Small intestine (tissue), 7 donors: ENCODE data around the gene SERPINB6. TPM values are rescaled to one million over a fixed set of nuclear protein-coding genes. Genes with fewer than 3 reads are reported as not detected.
"Not testable (repeated sequence)": the region's sequence is repeated elsewhere in the genome, so short reads cannot be mapped to it uniquely, and the experiment has no call there.

Source experiments
- DNase-seq, 2 donors: peaks; one replicate each; pipeline versions ENCODE4 v3.0.0 to v3.0.0-alpha.2; 2013
- FAIRE-seq: peaks from 2 replicates; lab custom pipeline; 2012; peaks lifted over from hg19 to GRCh38; lab: Jason Lieb, UNC
- H3K27ac ChIP-seq, 3 donors: one replicate each; pipeline ENCODE4 v1.5.1; 2013; ENCODE audit warnings: low read length in 2 of 3, mild to moderate bottlenecking in 2 of 3, control low read depth in 1 of 3, inconsistent platforms in 1 of 3, low read depth in 1 of 3, moderate library complexity in 1 of 3
- H3K27me3 ChIP-seq, 3 donors: one replicate each; pipeline ENCODE4 v1.6.1; 2013; ENCODE audit warnings: low read length in 3 of 3, inconsistent platforms in 1 of 3; ENCODE audit not compliant: control insufficient read depth in 3 of 3, insufficient read depth in 3 of 3
- H3K36me3 ChIP-seq, 3 donors: one replicate each; pipeline ENCODE4 v1.6.1; 2013; ENCODE audit warnings: low read length in 3 of 3, inconsistent platforms in 1 of 3, low read depth in 1 of 3, mild to moderate bottlenecking in 1 of 3, moderate library complexity in 1 of 3; ENCODE audit not compliant: control insufficient read depth in 3 of 3, insufficient read depth in 2 of 3
- H3K4me1 ChIP-seq, 3 donors: one replicate each; pipeline ENCODE4 v1.6.1; 2013; ENCODE audit warnings: low read length in 2 of 3, inconsistent platforms in 1 of 3, low read depth in 1 of 3, mild to moderate bottlenecking in 1 of 3, moderate library complexity in 1 of 3; ENCODE audit not compliant: control insufficient read depth in 3 of 3, insufficient read depth in 2 of 3
- H3K4me3 ChIP-seq, 3 donors: one replicate each; pipeline ENCODE4 v1.5.1; 2013; ENCODE audit warnings: low read length in 3 of 3, control low read depth in 1 of 3, inconsistent platforms in 1 of 3, low read depth in 1 of 3, mild to moderate bottlenecking in 1 of 3, moderate library complexity in 1 of 3
- H3K9me3 ChIP-seq, 2 donors: one replicate each; pipeline ENCODE4 v1.6.1; 2013; ENCODE audit warnings: low read depth in 1 of 2, low read length in 1 of 2; ENCODE audit not compliant: control insufficient read depth in 2 of 2, insufficient read depth in 1 of 2
- WGBS, 3 donors: extraction: QIAGEN DNeasy Blood & Tissue Kit; methylation state at CpG; one replicate each; pipeline ENCODE4 v1.1.7; 2013; 5-methylcytosine and 5-hydroxymethylcytosine counted together
- polyA plus RNA-seq, 4 donors: library from polyadenylated mRNA; stranded (reverse) in 3 of 4; unstranded in 1 of 4; fragments of 200-250 nt in 3 of 4; fragments of 120-200 nt in 1 of 4; gene quantifications; one replicate each; pipeline versions ENCODE4 v1.2.1 to v1.2.3, GENCODE V29; 2013
- donor health status: healthy with polysubstance abuse.
- donor health status: control.
- donor health status: control.
- donor health status: Bipolar disorder and iron deficiency.
- donor health status: healthy.

SERPINB6 gene
- polyA plus RNA-seq, 4 donors: 280 to 539 (median 418) TPM

DNA sequence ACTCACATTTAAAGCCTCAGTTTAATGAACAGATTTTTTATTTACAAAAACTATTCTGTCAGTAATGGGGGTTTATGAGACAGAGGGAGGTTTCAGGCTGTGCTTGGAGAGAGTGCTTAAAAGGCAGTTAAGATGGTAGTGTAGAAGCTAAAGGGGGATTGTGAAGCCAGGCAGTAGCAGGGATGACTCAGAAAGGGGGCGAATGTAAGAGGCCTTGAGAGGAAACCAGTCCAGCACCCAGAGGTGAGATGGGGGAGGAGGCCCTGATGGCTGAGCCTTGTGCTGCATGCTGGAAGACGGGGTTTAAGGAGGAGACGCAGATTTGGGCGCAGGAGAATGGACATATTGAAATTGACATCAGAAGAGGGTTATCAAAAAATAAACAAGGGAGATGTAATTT is 61.6 kb downstream of the SERPINB6 start:
- no peak for FAIRE-seq

DNA sequence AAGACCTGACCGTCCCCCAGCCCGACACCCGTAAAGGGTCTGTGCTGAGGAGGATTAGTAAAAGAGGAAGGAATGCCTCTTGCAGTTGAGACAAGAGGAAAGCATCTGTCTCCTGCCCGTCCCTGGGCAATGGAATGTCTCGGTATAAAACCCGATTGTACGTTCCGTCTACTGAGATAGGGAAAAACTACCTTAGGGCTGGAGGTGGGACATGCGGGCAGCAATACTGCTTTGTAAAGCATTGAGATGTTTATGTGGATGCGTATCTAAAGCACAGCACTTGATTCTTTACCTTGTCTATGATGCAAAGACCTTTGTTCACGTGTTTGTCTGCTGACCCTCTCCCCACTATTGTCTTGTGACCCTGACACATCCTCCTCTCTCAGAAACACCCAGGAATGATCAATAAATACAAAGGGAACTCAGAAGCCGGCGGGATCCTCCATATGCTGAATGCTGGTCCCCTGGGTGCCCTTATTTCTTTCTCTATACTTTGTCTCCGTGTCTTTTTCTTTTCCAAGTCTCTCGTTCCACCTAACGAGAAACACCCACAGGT is 62.2 kb downstream of the SERPINB6 start:
- not testable (repeated sequence) for H3K36me3 ChIP-seq, H3K4me1 ChIP-seq, DNase-seq, H3K27ac ChIP-seq, FAIRE-seq, H3K9me3 ChIP-seq, H3K27me3 ChIP-seq, H3K4me3 ChIP-seq
- WGBS, 3 donors: 72 to 95% (median 87%) methylated on average over 16 of the region's 16 CpGs

More for the DNA sequence above, 61.6 kb downstream of the SERPINB6 start:
- H3K36me3 ChIP-seq: no peaks in the 10 kb centered on the region
- H3K4me1 ChIP-seq: peaks cover 0 to 6% (median 0%) of the 10 kb centered on the region in 3 donors
- 73 to 87% (median 75%) methylated on average over 4 of the region's 4 CpGs for WGBS, 3 donors
- DNase-seq: no peak
- H3K27me3 ChIP-seq: no peaks in the 10 kb centered on the region
- H3K27ac ChIP-seq: no peak overlapping the region
- no peak overlapping the region for H3K4me3 ChIP-seq
- H3K9me3 ChIP-seq: no peaks in the 10 kb centered on the region

DNA sequence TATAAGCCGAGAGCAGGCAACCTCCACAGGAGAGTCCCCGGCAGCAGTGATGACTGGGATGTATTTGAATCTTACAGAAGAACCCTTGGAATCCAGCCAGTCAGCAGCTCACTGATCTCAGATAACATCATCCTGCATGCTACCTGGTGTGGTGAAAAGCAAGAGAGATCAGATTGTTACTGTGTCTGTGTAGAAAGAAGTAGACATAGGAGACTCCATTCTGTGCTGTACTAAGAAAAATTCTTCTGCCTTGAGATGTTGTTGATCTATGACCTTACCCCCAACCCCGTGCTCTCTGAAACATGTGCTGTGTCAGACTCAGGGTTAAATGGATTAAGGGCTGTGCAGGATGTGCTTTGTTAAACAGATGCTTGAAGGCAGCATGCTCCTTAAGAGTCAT is 62.9 kb downstream of the SERPINB6 start:
- not testable (repeated sequence) for H3K27me3 ChIP-seq, H3K36me3 ChIP-seq, H3K9me3 ChIP-seq, H3K4me3 ChIP-seq, FAIRE-seq, DNase-seq, H3K27ac ChIP-seq, H3K4me1 ChIP-seq
- 70 to 74% (median 73%) methylated on average over 3 of the region's 3 CpGs for WGBS, 3 donors

DNA sequence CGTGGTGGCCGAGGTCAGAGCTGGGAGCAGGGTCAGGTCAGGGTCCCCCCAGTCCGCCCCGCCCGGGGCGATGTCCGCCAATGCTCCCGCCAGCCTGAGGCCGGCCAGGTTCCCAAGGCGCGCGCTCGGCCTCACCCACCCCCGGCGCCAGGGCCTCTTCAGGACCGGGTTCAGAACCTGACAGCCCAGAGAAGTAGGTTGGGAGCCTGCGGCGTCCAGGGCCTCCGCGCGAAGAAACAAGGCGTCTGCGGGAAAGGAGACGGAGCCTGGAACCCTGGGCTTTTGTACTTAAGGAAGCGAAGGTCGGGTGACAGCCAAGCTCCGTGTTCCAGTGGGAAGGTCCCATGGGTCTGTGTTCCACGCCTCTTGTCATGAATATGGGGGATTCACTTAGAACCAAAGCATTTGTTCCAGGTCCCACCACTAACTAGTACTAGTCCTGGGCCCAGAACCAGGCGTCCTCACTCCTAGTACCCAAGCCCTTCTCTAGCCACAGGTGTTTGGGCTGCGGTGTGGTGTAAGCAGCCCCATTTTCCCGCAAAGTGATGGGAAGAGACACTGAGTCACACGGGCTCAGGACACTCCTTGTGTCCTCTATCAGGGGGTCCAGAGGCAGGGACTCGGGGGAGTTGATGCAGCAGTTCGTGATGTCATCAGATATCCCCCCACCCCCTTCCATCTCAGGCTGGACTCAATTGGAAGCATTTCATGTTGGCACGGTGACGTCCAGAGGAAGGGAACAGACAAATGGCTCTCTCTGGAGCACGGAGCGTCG is 67.8 kb downstream of the SERPINB6 start:
- not testable (repeated sequence) for DNase-seq, H3K36me3 ChIP-seq, H3K27me3 ChIP-seq, H3K9me3 ChIP-seq, H3K4me1 ChIP-seq, FAIRE-seq
- peak overlapping the region in 1 of 3 donors; percentile 81 for H3K27ac ChIP-seq
- 21 to 32% (median 28%) methylated on average over 21 to 33 of the region's 39 CpGs for WGBS, 3 donors
- peak overlapping the region; percentile 59 to 73 (median 73) for H3K4me3 ChIP-seq

DNA sequence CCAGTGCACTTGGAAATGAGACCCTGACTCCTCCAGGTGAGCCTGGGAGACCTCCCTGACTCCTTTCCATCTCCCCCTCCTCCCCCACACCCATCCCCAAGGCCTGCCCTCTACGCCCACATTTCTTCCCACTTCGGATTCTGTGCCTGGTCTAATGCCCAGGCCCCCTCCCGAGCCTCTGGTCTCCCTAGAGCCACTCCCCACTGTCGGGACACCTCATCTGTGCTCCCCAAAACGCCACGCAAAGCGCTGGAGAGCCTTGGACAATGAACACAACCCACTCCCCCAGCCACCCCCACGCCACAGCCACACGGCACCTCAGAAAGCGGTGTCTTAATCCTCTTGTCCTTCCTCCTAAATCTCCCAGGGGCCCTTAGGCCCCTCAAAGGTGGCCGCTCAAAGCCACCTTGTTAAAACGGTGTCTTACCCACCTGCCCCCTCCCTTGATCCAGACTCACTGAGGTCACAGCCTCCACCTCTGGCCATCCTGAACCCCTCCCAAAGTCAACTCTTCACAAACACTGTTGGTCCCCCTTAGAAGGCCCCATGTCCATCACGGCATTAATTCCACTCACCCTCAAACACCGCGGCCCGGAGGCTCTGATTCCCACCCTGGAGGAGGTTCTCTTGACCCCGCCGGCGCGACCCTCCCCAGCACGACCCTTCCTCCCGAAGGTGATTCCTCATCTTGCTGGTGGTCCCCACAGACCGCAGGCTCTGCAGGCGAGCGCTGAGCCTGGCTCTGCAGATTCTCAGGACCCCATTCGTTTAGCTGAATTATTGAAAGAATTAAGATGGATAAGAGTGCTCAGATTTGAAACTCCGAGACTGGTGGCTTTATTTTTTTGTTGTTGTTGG is 69.5 kb downstream of the SERPINB6 start:
- WGBS, 3 donors: 63 to 81% (median 71%) methylated on average over 26 to 27 of the region's 27 CpGs
- peak overlapping the region; percentile 30 to 73 (median 59) for H3K4me3 ChIP-seq
- not testable (repeated sequence) for H3K4me1 ChIP-seq

DNA sequence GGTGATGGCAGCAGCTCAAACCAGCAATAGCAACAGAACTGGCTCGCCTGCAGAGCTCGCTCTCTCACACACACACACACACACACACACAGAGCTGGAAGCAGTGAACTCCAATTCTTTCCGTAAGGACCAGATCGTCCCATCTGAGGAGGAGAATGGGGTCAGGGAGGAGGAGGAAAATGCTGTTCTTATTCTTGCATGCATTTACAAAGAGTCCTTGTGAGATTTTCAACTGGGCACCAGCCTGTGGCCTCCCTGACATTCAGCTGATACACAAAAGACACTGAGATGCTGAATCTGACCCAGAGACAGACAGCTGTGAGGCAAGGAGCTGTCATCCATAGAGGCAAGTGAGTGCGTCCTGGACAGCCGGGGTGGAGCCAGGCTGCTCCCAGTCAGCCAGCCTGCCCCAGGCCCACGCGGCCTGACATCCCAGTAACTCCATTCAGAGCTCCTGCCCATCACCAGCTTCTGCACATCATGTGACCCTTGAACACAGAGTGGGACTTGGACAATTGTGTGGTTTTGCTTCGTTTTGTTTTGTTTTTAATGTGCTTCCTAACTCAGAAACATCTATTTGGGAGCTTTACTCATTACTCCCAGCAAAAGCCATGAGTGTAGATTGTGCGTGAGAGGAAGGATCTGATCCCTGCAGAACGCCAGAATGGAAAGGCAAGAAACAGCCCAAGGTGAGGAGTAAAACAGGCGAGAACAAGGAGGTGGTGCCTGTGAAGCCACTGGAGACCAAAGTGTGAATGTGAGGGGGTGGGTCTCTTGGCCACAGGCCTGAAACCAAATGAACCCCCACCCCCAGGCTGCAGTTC is 70.3 kb downstream of the SERPINB6 start:
- Histone ChIP-seq H3K27ac (no peak overlapping the region), H3K9me3 (no peaks in the 10 kb centered on the region), H3K4me3 (peak overlapping the region in 1 of 3 donors; percentile 18), H3K4me1 (peaks cover 0 to 9% (median 5%) of the 10 kb centered on the region in 3 donors), H3K36me3 (peaks cover 0 to 11% (median 0%) of the 10 kb centered on the region in 3 donors), H3K27me3 (no peaks in the 10 kb centered on the region)
- FAIRE-seq (no peak), DNase-seq (no peak)
- WGBS, 3 donors: 70 to 77% (median 77%) methylated on average over 12 of the region's 12 CpGs

More for the DNA sequence above, 69.5 kb downstream of the SERPINB6 start:
- not testable (repeated sequence) for H3K36me3 ChIP-seq, FAIRE-seq, H3K27me3 ChIP-seq, H3K9me3 ChIP-seq, DNase-seq
- H3K27ac ChIP-seq: peak overlapping the region in 2 of 3 donors; percentile 17 to 83

DNA sequence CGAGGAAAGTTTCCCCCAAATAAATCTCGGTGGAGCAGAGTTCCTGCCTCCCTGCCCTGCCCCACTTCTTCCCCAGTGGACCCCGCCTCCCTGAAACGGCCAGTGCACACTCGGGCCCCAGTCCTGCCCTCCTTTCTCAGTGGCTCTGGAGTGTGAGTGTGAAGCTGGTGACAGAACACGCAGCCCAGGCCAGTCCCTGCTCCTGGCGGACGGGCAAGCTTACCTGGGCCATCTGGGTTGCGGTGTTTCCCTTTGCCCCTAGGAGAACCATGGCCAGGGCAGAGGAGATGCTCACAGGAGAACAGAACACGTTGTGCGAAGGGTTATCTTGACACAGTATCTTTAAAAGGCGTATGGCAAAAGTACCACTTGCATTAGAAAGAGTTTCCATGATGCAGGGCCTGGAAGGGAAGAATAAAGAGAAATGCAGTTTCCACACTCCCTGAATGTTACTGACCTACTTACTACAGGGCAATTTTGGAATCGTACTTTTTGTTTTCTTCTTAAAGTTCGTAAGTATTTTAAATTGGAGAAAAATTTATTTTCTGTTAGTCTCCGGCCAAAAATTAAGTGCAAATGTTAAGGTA is 71.1 kb downstream of the SERPINB6 start:
- DNase-seq (no peak), FAIRE-seq (no peak)
- Histone ChIP-seq H3K4me3 (no peak overlapping the region), H3K27me3 (no peaks in the 10 kb centered on the region), H3K4me1 (peaks cover 0 to 9% (median 5%) of the 10 kb centered on the region in 3 donors), H3K36me3 (peaks cover 0 to 16% (median 0%) of the 10 kb centered on the region in 3 donors), H3K27ac (no peak overlapping the region), H3K9me3 (no peaks in the 10 kb centered on the region)
- WGBS, 3 donors: 63 to 78% (median 72%) methylated on average over 15 of the region's 15 CpGs
